SIG-M5 treated with dmso at 0.1 percent for 504 hours (cell line): ENCODE results near the gene TRNT1.

Source experiments
- DNase-seq: peaks from one replicate; lab custom pipeline; 2025; ENCODE audit not compliant: unreplicated experiment; lab: John Stamatoyannopoulos, UW

The TRNT1 gene

GRCh38 chr3:3110749-3111361, 15.9 kb upstream of the TRNT1 start:
- DNase-seq, result no peak

DNA sequence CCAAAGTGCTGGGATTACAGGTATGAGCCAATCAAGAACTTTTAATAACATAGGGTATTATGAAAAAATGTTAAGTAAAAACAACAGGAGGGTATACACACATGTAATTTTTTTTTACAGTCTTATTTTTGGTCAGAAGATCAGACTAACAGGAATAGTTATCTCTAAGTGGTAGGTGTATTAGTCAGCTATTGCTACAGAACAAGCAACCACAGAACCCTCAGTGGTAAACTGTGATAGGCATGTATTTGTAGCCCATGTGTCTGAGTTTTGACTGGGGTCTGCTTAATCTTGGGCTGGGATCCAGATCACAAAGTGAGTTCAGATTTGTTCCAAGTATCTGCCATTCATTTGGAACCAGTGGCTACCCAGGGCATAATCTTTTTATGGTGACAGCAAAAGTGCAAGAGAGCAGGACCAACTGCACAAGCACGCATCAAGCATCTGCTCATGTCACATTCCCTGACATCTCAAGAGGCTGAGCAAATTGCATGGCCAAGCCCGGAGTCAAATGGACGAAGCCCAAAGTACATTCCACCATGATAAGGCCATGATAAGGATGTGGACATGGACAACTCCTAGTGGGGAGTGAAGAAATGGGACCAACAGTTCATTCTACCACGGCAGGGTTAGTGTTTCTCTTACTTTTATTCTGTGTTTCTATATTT, 13.6 kb upstream of the TRNT1 start:
- no peak for DNase-seq

GRCh38 chr3:3117651-3118050, 9.1 kb upstream of the TRNT1 start:
- no peak for DNase-seq

- DNase-seq, result no peak
These were observed 7.3 kb upstream of the TRNT1 start for GRCh38 chr3:3119393-3119851.

GRCh38 chr3:3125977-3126376, 763 bp upstream of the TRNT1 start:
- DNase-seq, result no peak

DNA sequence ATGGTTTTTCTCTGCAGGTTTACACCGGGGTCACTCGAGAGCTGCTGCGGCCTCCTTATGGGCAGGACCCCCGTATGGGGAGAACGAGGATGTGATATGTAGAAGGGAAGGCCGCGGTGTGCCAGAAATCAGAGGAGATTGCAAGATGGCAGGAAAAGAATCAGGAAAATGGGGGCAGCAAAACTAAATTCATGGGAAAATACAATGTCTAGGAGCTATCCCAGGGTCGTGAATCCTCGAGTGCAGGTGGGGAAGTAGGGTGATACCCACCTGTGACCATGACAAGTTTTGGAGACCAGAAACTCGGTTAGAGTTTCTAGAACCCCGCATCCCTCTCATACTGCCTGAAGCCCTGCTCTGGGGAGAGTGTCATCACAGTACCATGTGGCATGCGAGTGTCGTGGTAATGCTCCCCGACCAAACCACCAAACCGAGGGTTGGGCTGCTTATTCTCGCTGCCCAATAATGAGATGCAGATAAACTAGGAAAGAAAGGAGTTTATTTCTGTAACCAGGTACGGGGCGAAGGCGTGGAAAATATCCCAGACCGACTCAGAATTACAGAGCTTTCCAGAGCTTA, 781 bp downstream of the TRNT1 start:
- DNase-seq, result peak; percentile 18

DNA sequence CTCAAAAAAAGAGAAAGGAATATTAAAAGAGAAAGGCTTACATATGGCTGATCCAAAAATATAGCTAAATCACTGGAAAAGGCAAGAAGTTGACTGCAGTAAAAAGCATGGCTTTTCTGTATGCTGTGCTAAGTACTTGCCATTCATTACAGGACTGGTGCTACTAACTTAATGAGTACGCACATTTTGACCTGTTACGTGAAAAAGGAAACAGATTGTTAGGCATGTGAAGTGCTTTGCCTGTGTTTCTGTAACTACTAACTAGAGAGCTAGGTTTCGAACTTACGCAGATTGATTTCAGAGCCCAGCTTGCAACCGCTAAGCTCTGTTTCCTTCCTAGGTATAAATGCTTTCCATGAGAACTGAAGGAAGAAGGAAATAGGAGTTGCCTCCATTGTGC, 2.8 kb downstream of the TRNT1 start:
- no peak for DNase-seq

- no peak for DNase-seq
These were observed 6.8 kb downstream of the TRNT1 start for GRCh38 chr3:3133500-3133899.

DNA sequence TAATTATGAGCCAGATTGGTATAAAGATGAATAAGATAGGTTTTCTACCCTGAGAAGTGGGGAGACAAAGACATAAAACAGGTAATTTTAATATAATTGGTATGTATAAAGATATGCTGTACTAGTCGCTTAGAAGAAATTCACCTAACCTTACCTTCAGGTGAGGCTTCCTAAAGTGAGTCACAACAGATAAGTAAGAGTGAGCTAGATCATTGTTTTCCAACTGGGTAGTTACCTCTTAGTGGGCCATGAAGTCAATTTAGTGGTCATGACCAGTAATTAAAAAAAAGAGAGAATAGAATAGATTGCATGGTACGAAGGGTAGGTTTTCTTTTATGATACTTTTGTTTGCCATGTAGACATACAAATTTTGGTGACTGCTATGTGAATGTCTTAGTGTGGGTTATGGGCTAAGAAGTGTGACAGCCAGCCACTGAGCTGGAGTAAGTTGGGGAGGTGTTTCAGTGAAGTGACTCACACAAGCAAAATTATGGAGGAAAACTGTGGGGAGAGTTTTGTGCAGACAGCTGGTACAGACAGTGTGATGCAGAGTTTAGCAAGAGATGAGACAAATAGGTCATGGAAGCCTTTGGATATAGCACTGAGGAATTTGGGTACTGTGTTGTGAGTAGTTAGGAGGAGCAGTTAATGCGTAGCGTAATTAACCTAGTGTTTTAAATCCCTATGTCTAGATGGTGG, 8.2 kb downstream of the TRNT1 start:
- DNase-seq, result no peak

- no peak for DNase-seq
These were observed 10.8 kb downstream of the TRNT1 start for GRCh38 chr3:3137526-3137925.

DNA sequence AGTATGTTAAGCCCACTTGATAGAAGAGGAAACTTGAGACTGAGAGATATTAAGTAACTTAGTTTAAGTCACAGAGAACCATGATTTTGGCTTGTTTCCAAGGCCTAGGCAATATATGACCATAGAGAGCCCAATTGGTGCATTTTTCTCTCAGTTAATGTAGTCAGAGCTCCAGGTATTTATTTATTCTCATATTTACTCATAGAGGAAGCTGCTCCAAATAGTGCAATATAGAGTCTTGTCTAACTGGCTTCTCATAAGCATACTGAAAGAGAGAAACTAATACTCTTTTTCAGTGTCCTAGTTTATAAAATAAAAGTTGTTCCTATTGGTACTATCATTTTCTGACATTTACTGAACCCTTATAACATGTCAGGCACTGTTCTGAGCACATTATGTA, 15.2 kb downstream of the TRNT1 start:
- no peak for DNase-seq

- no peak for DNase-seq
These were observed 19.1 kb downstream of the TRNT1 start for GRCh38 chr3:3145831-3146230.

GRCh38 chr3:3149560-3149959, 22.8 kb downstream of the TRNT1 start:
- no peak for DNase-seq

GRCh38 chr3:3151513-3151912, 24.8 kb downstream of the TRNT1 start:
- DNase-seq, result no peak

DNA sequence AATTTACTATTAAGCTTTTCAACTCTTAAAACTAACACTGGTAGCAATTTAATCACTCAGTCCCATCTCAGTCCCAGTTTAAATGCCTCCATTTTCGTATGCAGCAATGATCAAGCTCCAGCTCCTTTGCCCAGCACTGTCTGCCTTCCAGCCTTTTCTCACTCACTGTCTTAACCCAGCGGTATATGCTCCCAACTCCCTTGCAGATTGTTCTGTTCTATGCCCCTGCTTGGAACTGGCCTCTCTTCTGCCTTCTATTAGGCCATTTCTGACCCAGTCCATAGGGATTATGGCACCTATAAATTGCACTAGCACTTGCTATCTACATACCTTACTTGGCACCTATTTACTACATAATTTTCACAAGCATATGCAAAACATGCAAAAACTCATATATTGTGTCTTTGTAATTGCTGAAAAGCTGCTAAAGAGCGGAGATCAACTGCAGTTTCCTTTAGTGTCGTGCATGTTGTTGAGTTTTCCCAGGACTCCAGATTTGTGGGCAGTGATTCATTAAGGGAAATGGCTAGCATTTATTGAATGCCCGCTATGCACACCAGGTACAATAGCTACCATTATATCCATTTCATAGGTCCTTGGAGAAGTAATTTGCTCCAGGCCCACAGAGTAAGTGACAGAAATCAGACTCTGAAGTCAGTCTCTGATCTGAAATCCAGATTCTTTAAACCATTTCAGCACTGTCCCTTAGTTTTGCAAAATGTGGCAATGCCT, 28.3 kb downstream of the TRNT1 start:
- no peak for DNase-seq

- no peak for DNase-seq
These were observed 30.7 kb downstream of the TRNT1 start for GRCh38 chr3:3157484-3157883.

- no peak for DNase-seq
These were observed 34.1 kb downstream of the TRNT1 start for GRCh38 chr3:3160826-3161225.

DNA sequence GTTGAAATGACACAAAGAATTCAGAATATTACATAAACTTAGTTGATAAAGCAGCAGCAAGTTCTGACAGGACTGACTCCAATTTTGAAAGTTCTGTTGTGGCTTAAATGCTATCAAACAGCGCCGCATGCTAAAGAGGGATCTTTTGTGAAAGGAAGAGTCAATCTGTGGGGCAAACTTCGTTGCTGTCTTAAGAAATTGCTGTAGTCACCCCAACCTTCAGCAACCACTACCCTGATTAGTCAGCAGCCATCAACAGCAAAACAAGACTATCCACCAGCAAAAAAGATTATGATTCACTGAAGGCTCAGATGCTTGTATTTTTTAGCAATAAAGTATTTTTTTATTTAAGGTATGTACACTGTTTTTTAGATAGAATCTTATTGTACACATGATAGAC, 38.5 kb downstream of the TRNT1 start:
- no peak for DNase-seq

DNA sequence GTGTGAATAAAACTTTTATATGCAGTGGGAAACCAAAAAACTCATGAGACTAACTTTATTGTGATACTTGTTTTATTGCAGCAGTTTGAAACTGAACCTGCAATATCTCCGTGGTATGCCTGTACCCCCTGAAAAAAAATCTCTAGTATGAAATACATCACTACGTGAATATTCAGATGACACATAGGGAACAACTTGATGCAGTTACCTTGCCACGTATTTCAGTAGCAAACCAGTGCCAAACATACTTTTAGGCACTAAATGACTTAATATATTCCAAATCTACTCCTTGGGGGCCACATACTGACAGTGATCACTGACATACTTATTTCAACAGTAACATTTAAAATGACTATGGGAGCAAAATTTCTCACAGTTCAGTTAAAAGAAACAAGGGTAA, 38.9 kb downstream of the TRNT1 start:
- no peak for DNase-seq

- peak; percentile 14 for DNase-seq
These were observed 44.3 kb downstream of the TRNT1 start for GRCh38 chr3:3170998-3171397.

GRCh38 chr3:3172627-3173026, 45.9 kb downstream of the TRNT1 start:
- DNase-seq, result no peak
